Stomach (tissue), 4 donors: ENCODE data around the gene WSCD1.

Source experiments
- CTCF ChIP-seq, 7 experiments: fragments of 450-650 bp in 4 of 7; fragments of 200-600 bp in 3 of 7; sonication (generic) in 3 of 7; IDR thresholded peaks; one replicate each; pipeline ENCODE4 v1.5.1; 2016 to 2019; ENCODE audit warnings: antibody characterized with exemption in 7 of 7, control low read depth in 2 of 7, mild to moderate bottlenecking in 1 of 7
- EP300 ChIP-seq: sonication (generic); formaldehyde crosslinking; IDR thresholded peaks from one replicate; pipeline ENCODE4 v1.6.1; 2017; ENCODE audit warnings: antibody characterized with exemption
- POLR2A ChIP-seq, 4 donors: fragments of 450-650 bp; IDR thresholded peaks; one replicate each; pipeline ENCODE4 v1.6.1; 2016; ENCODE audit warnings: antibody characterized with exemption in 4 of 4, control low read depth in 2 of 4, mild to moderate bottlenecking in 1 of 4, moderate library complexity in 1 of 4

GRCh38 chr17:6086603-6087400 lies 16.6 kb downstream of the WSCD1 start:
- TF ChIP-seq CTCF (IDR thresholded peaks at IDR 0.05) (no peak), POLR2A (IDR thresholded peaks at IDR 0.05) (no peak), EP300 (no peak)
